ENCODE measurements around the gene PATE4.
"Not testable (repeated sequence)": the region's sequence is repeated elsewhere in the genome, so short reads cannot be mapped to it uniquely, and the experiment has no call there.

The PATE4 gene

GRCh38 chr11:125833016-125833415 lies at the start of gene PATE4:
PATE4 (plus strand) TSS chr11:125833316; CDS start chr11:125833360, 44 bp downstream.
- DNase-seq (ENCODE audit: low read depth): no peak

GRCh38 chr11:125784678-125785077 lies 48.4 kb upstream of the PATE4 start:
- DNase-seq (ENCODE audit: low read depth): no peak

- DNase-seq (ENCODE audit: low read depth): no peak
These were observed 45.3 kb upstream of the PATE4 start, which contains the start of gene PATE3 for GRCh38 chr11:125787827-125788226. PATE3 (plus strand) TSS chr11:125788127; CDS start chr11:125788152, 25 bp downstream.

GRCh38 chr11:125790825-125791224 lies 42.3 kb upstream of the PATE4 start:
- no peak for DNase-seq (ENCODE audit: low read depth)

GRCh38 chr11:125797641-125798040 lies 35.5 kb upstream of the PATE4 start:
- no peak for DNase-seq (ENCODE audit: low read depth)

GRCh38 chr11:125799808-125800207 lies 33.3 kb upstream of the PATE4 start:
- DNase-seq (ENCODE audit: low read depth): no peak

- no peak for DNase-seq (ENCODE audit: low read depth)
These were observed 30.7 kb upstream of the PATE4 start for GRCh38 chr11:125802387-125802786.

GRCh38 chr11:125807909-125808308 lies 25.2 kb upstream of the PATE4 start:
- DNase-seq (ENCODE audit: low read depth): no peak

GRCh38 chr11:125835748-125836147 lies 2.6 kb downstream of the PATE4 start:
- no peak for DNase-seq (ENCODE audit: low read depth)

- no peak for DNase-seq (ENCODE audit: low read depth)
These were observed 9.3 kb downstream of the PATE4 start for GRCh38 chr11:125842321-125842948.

GRCh38 chr11:125846188-125846587 lies 13.1 kb downstream of the PATE4 start:
- no peak for DNase-seq (ENCODE audit: low read depth)

- not testable (repeated sequence) for DNase-seq (ENCODE audit: low read depth)
These were observed 24.6 kb downstream of the PATE4 start for GRCh38 chr11:125857670-125858069.

- not testable (repeated sequence) for DNase-seq (ENCODE audit: low read depth)
These were observed 29.7 kb downstream of the PATE4 start for GRCh38 chr11:125862786-125863185.

GRCh38 chr11:125865354-125865753 lies 32.2 kb downstream of the PATE4 start:
- not testable (repeated sequence) for DNase-seq (ENCODE audit: low read depth)

- DNase-seq (ENCODE audit: low read depth): no peak
These were observed 36.4 kb downstream of the PATE4 start for GRCh38 chr11:125869521-125869920.

GRCh38 chr11:125871391-125872137 lies 38.4 kb downstream of the PATE4 start:
- DNase-seq (ENCODE audit: low read depth): no peak

GRCh38 chr11:125872138-125872491 lies 39.0 kb downstream of the PATE4 start:
- no peak for DNase-seq (ENCODE audit: low read depth)

GRCh38 chr11:125873881-125874555 lies 40.9 kb downstream of the PATE4 start:
- DNase-seq (ENCODE audit: low read depth): no peak

GRCh38 chr11:125874556-125875124 lies 41.5 kb downstream of the PATE4 start:
- DNase-seq (ENCODE audit: low read depth): no peak

- no peak for DNase-seq (ENCODE audit: low read depth)
These were observed 48.2 kb downstream of the PATE4 start for GRCh38 chr11:125881291-125881690.

- no peak for DNase-seq (ENCODE audit: low read depth)
These were observed 50.3 kb downstream of the PATE4 start for GRCh38 chr11:125883375-125883774.

- DNase-seq (ENCODE audit: low read depth): peak; percentile 36
These were observed 53.9 kb downstream of the PATE4 start for GRCh38 chr11:125886997-125887372.

Data from HS-27A (cell line).